CD14-positive monocyte (primary cell): Measurements from ENCODE around the gene TMEM120B. TPM values are rescaled to one million over a fixed set of nuclear protein-coding genes. Genes with fewer than 3 reads are reported as not detected.

Experiments used
- DNase-seq, 3 donors: peaks; one replicate each; pipeline ENCODE4 v3.0.0-alpha.2; 2011 to 2022
- H2AFZ ChIP-seq: 2 replicates; pipeline ENCODE4 v1.6.0; 2012; ENCODE audit warnings: mild to moderate bottlenecking, low read depth, low read length, inconsistent platforms; ENCODE audit not compliant: insufficient read depth, poor library complexity, severe bottlenecking
- H3K27ac ChIP-seq, 2 donors: 1 replicate in 1 of 2; 2 replicates in 1 of 2; pipeline ENCODE4 v1.5.1; 2012 to 2013; ENCODE audit warnings: low read length in 2 of 2, control low read depth in 1 of 2, inconsistent platforms in 1 of 2, low read depth in 1 of 2, mild to moderate bottlenecking in 1 of 2
- H3K27me3 ChIP-seq, 2 donors: one replicate each; pipeline versions ENCODE4 v1.6.0 to v1.6.1; 2011 to 2013; ENCODE audit warnings: low read length in 2 of 2; ENCODE audit not compliant: control insufficient read depth in 2 of 2, insufficient read depth in 2 of 2
- H3K36me3 ChIP-seq, 2 donors: replicated peaks in 1 of 2; 1 replicate in 1 of 2; 2 replicates in 1 of 2; pipeline versions ENCODE4 v1.5.1 to v1.6.1; 2012 to 2013; ENCODE audit warnings: low read length in 2 of 2, control low read depth in 1 of 2, inconsistent platforms in 1 of 2, mild to moderate bottlenecking in 1 of 2; ENCODE audit not compliant: insufficient read depth in 2 of 2, control insufficient read depth in 1 of 2
- H3K4me1 ChIP-seq, 2 donors: 1 replicate in 1 of 2; 2 replicates in 1 of 2; pipeline versions ENCODE4 v1.5.1 to v1.6.1; 2012 to 2013; ENCODE audit warnings: low read length in 2 of 2, control low read depth in 1 of 2, inconsistent platforms in 1 of 2, mild to moderate bottlenecking in 1 of 2, moderate library complexity in 1 of 2; ENCODE audit not compliant: insufficient read depth in 2 of 2, control insufficient read depth in 1 of 2
- H3K4me2 ChIP-seq: replicated peaks from 2 replicates; pipeline ENCODE3; 2012; ENCODE audit warnings: low read length, moderate library complexity, mild to moderate bottlenecking; ENCODE audit not compliant: poor library complexity, severe bottlenecking; ENCODE audit errors: extremely low read depth
- H3K4me3 ChIP-seq, 3 experiments: fragments of 200-600 bp in 1 of 3; sonication (generic) in 1 of 3; replicated peaks in 1 of 3; 1 replicate in 2 of 3; 2 replicates in 1 of 3; pipeline ENCODE4 v1.5.1; 2011 to 2013; ENCODE audit warnings: low read length in 3 of 3, mild to moderate bottlenecking in 3 of 3, control low read depth in 2 of 3, low read depth in 2 of 3, inconsistent platforms in 1 of 3, moderate library complexity in 1 of 3
- H3K79me2 ChIP-seq: 2 replicates; pipeline ENCODE4 v1.6.0; 2012; ENCODE audit warnings: mild to moderate bottlenecking, control low read depth, inconsistent platforms, low read length, moderate library complexity; ENCODE audit not compliant: insufficient read depth
- H3K9ac ChIP-seq: 2 replicates; pipeline ENCODE4 v1.6.0; 2017; ENCODE audit warnings: low read length, mild to moderate bottlenecking; ENCODE audit not compliant: insufficient read depth, poor library complexity, severe bottlenecking
- H3K9me3 ChIP-seq, 2 donors: replicated peaks in 1 of 2; 1 replicate in 1 of 2; 2 replicates in 1 of 2; pipeline versions ENCODE4 v1.5.1 to v1.6.1; 2012 to 2013; ENCODE audit warnings: low read length in 2 of 2, control low read depth in 1 of 2; ENCODE audit not compliant: control insufficient read depth in 1 of 2, insufficient read depth in 1 of 2
- H4K20me1 ChIP-seq: 2 replicates; pipeline ENCODE4 v1.6.0; 2012; ENCODE audit warnings: mild to moderate bottlenecking, low read length, control low read depth, moderate library complexity; ENCODE audit not compliant: insufficient read depth
- H3K27ac Mint-ChIP-seq, 7 donors: one replicate each; pipeline ENCODE4 v1.8.0; 2020; ENCODE audit warnings: mild to moderate bottlenecking in 7 of 7, mixed read lengths in 7 of 7, moderate library complexity in 6 of 7, inconsistent platforms in 2 of 7
- H3K27me3 Mint-ChIP-seq, 3 donors: one replicate each; pipeline ENCODE4 v1.8.0; 2021 to 2022; ENCODE audit warnings: low read depth in 3 of 3, mild to moderate bottlenecking in 3 of 3, mixed read lengths in 3 of 3, moderate library complexity in 3 of 3, inconsistent platforms in 1 of 3
- H3K36me3 Mint-ChIP-seq, 2 donors: one replicate each; pipeline ENCODE4 v1.8.0; 2020; ENCODE audit warnings: mixed read lengths in 2 of 2, inconsistent platforms in 1 of 2, mild to moderate bottlenecking in 1 of 2
- H3K4me1 Mint-ChIP-seq: one replicate; pipeline ENCODE4 v1.8.0; 2020; ENCODE audit warnings: mild to moderate bottlenecking, mixed read lengths
- H3K4me3 Mint-ChIP-seq, 2 donors: one replicate each; pipeline ENCODE4 v1.8.0; 2020; ENCODE audit warnings: mild to moderate bottlenecking in 2 of 2, mixed read lengths in 2 of 2, moderate library complexity in 1 of 2
- H3K9me3 Mint-ChIP-seq, 7 donors: one replicate each; pipeline ENCODE4 v1.8.0; 2020 to 2022; ENCODE audit warnings: mixed read lengths in 7 of 7, mild to moderate bottlenecking in 6 of 7, moderate library complexity in 6 of 7, inconsistent platforms in 2 of 7
- CTCF ChIP-seq: fragments of 200-600 bp; IDR thresholded peaks from one replicate; pipeline ENCODE4 v1.8.0; 2022; ENCODE audit warnings: antibody characterized with exemption, mild to moderate bottlenecking
- WGBS: methylation state at CpG from one replicate; pipeline ENCODE4 v1.1.5; 2013; ENCODE audit warnings: missing lambda C conversion rate; ENCODE audit not compliant: insufficient coverage; 5-methylcytosine and 5-hydroxymethylcytosine counted together
- intact Hi-C, 2 donors: fragments of 100-400 bp; cut with micrococcal nuclease; formaldehyde crosslinking; loops; one replicate each; pipeline versions ENCODE4 v1.15.0 to v1.15.1; 2023
- polyA plus RNA-seq, 3 donors: library from polyadenylated mRNA; depleted of rRNA in 1 of 3; unstranded in 2 of 3; stranded (reverse) in 1 of 3; fragments of 300-500 nt in 2 of 3; fragments of >200 nt in 1 of 3; fragmentation: Illumina TruSeq in 2 of 3; gene quantifications; 1 replicate in 2 of 3; 2 replicates in 1 of 3; pipeline ENCODE4 v1.2.3, GENCODE V29; 2012 to 2021

Gene TMEM120B
- polyA plus RNA-seq, 3 donors = 0.65 to 2.4 (median 1.1) TPM

- TF ChIP-seq CTCF = no peak
- peaks cover 7% of the 10 kb centered on the region for H3K4me1 Mint-ChIP-seq
- Histone ChIP-seq H3K27ac (no peak overlapping the region), H3K4me1 (no peaks in the 10 kb centered on the region), H3K36me3 (peaks cover 0 to 3% of the 10 kb centered on the region in 2 donors), H3K9ac (no peak overlapping the region), H4K20me1 (no peaks in the 10 kb centered on the region), H3K79me2 (no peaks in the 10 kb centered on the region), H3K27me3 (no peaks in the 10 kb centered on the region), H3K4me3 (no peak overlapping the region), H3K4me2 (no peak overlapping the region), H2AFZ (no peak overlapping the region), H3K9me3 (no peaks in the 10 kb centered on the region)
- intact Hi-C loops = no loop called here
- no peaks in the 10 kb centered on the region for H3K36me3 Mint-ChIP-seq
- H3K4me3 Mint-ChIP-seq = no peak overlapping the region
- no peak for DNase-seq
- no peak overlapping the region for H3K27ac Mint-ChIP-seq
- H3K9me3 Mint-ChIP-seq = no peaks in the 10 kb centered on the region
- H3K27me3 Mint-ChIP-seq = no peaks in the 10 kb centered on the region
- 93% methylated on average over 12 of the region's 12 CpGs for WGBS
Measured at GRCh38 chr12:121753844-121754264, 41.3 kb downstream of the TMEM120B start.

GRCh38 chr12:121754836-121755235 lies 42.3 kb downstream of the TMEM120B start:
- H3K9ac ChIP-seq = no peak overlapping the region
- no peaks in the 10 kb centered on the region for H3K27me3 Mint-ChIP-seq
- H3K4me3 ChIP-seq = no peak overlapping the region
- no peaks in the 10 kb centered on the region for H3K4me1 ChIP-seq
- H2AFZ ChIP-seq = no peak overlapping the region
- TF ChIP-seq CTCF = no peak
- no peaks in the 10 kb centered on the region for H3K9me3 ChIP-seq
- DNase-seq = no peak
- H3K9me3 Mint-ChIP-seq = no peaks in the 10 kb centered on the region
- H3K27ac ChIP-seq = no peak overlapping the region
- WGBS = 95% methylated on average over 5 of the region's 11 CpGs
- intact Hi-C loops = no loop called here
- H3K27ac Mint-ChIP-seq = no peak overlapping the region
- peaks cover 0 to 3% of the 10 kb centered on the region in 2 donors for H3K36me3 ChIP-seq
- H3K4me1 Mint-ChIP-seq = peaks cover 3% of the 10 kb centered on the region
- no peaks in the 10 kb centered on the region for H3K79me2 ChIP-seq
- H4K20me1 ChIP-seq = no peaks in the 10 kb centered on the region
- H3K4me3 Mint-ChIP-seq = no peak overlapping the region
- H3K36me3 Mint-ChIP-seq = no peaks in the 10 kb centered on the region
- no peak overlapping the region for H3K4me2 ChIP-seq
- no peaks in the 10 kb centered on the region for H3K27me3 ChIP-seq
